Central memory CD4-positive, alpha-beta T cell (primary cell): ENCODE results near the gene SHKBP1.
"Not testable (repeated sequence)": the region's sequence is repeated elsewhere in the genome, so short reads cannot be mapped to it uniquely, and the experiment has no call there.

ENCODE experiments used
- DNase-seq: peaks from one replicate; pipeline ENCODE4 v3.0.0; 2022

Gene SHKBP1

GRCh38 chr19:40556953-40557530, 19.6 kb upstream of the SHKBP1 start:
- DNase-seq = no peak

DNA sequence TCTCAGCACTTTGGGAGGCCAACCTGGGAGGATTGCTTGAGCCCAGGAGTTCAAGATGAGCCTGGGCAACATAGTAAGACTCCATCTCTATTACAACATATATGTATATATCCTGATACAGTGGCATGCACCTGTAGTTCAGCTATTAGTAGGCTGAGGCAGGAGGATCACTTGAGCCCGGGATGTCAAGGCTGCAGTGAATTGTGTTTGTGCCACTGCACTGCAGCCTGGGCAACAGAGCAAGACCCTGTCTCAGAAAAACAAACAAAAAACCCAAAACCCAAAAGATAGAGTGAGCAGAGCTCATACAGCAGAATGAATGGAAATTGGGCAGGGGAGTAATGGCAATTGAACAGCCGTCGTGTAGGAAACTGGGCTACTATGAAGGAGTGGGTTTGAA, 17.3 kb upstream of the SHKBP1 start:
- no peak for DNase-seq

GRCh38 chr19:40560092-40560507, 16.6 kb upstream of the SHKBP1 start:
- no peak for DNase-seq

- no peak for DNase-seq
Measured at GRCh38 chr19:40561947-40562346, 14.7 kb upstream of the SHKBP1 start.

GRCh38 chr19:40564535-40564934, 12.1 kb upstream of the SHKBP1 start:
- DNase-seq = not testable (repeated sequence)

DNA sequence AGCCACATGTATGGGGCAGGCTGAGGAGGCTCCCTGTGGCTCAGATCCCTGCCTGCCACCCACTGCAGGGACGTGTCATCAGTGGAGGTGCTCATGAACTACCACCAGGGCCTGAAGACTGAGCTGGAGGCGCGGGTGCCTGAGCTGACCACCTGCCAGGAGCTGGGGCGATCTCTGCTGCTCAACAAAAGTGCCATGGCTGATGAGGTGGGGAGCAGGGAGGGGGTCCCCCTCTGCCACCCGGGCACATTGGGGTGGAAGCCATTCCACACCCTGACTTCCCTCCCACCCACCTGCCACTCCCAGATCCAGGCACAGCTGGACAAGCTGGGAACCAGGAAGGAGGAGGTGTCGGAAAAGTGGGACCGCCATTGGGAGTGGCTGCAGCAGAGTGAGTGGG, 11.3 kb upstream of the SHKBP1 start:
- no peak for DNase-seq

DNA sequence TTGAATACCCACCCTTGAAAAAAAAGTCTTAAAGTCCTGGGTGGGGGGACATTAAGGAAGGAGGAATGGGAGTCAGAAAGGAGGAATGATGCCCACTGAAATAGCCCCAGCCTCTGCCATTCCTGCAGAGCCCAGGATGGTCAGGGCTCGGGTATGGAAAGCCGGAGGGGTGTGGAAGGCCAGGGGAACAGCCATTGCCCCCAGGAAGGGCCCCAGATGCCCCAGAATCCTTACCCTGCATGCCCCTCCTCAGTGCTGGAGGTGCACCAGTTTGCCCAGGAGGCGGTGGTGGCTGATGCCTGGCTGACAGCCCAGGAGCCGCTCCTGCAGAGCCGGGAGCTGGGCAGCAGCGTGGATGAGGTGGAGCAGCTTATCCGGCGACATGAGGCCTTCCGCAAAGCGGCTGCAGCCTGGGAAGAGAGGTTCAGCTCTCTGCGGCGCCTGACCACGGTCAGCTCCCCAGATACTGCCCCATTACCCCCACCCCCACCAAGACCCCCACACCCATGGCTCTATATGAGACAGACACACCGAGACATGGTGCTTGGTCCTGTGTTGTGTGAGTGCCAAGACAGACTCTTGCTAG, 10.7 kb upstream of the SHKBP1 start:
- DNase-seq = no peak

- no peak for DNase-seq
Measured at GRCh38 chr19:40567040-40567749, 9.5 kb upstream of the SHKBP1 start.

DNA sequence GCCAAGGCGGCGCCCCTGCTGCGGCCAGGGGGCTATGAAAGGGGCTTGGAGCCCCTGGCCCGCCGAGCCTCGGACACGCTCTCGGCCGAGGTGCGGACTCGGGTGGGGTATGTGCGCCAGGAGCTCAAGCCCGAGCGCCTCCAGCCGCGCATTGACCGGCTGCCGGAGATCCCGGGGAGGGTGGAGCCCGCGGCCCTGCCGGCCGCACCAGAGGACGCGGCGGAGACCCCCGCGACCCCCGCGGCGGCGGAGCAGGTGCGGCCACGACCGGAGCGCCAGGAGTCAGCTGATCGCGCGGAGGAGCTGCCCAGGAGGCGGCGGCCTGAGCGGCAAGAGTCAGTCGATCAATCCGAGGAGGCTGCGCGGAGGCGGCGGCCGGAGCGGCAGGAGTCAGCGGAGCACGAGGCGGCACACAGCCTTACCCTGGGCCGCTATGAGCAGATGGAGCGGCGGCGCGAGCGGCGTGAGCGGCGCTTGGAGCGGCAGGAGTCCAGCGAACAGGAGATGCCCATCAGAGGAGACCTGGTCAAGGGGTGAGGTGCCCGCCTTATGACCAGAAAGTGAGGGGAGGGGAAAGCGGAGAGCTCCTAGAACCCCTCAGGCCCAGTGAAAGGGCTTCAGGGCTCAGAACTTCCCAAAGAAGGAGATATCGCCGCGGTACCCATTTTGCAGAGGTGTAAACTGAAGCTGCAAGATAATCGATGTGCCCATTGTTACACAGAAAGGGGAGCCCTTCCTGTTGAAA, 8.8 kb upstream of the SHKBP1 start:
- no peak for DNase-seq

- DNase-seq = peak; percentile 96
Measured at GRCh38 chr19:40570313-40571004, 6.2 kb upstream of the SHKBP1 start.

- DNase-seq = no peak
Measured at GRCh38 chr19:40571005-40571318, 5.7 kb upstream of the SHKBP1 start.

GRCh38 chr19:40571831-40572495, 4.7 kb upstream of the SHKBP1 start:
- no peak for DNase-seq

GRCh38 chr19:40575326-40575725, 1.3 kb upstream of the SHKBP1 start:
- no peak for DNase-seq

DNA sequence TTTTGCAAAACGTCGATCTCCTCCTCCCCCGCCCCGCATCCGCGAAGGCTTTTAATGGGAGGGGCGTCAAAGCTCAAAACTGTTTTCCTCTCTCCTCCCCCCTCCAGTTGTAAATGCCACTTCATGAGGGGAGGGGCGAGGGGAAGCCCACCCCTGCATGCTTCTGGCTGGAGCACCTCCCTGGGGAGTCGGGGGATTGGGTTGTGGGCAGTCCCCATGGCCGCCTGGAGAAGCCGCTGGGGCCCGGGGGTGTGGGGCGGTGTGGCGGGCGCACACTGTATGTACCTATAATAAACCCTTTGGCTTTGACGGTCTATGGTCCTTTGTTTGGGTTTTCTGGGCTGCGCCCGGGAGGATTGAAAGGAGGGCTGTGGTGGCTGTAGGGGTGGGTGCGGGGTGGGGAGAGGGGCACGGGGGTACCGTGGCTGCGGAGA, 505 bp upstream of the SHKBP1 start:
- peak; percentile 24 for DNase-seq

GRCh38 chr19:40578442-40578908, 1.8 kb downstream of the SHKBP1 start:
- DNase-seq = no peak

DNA sequence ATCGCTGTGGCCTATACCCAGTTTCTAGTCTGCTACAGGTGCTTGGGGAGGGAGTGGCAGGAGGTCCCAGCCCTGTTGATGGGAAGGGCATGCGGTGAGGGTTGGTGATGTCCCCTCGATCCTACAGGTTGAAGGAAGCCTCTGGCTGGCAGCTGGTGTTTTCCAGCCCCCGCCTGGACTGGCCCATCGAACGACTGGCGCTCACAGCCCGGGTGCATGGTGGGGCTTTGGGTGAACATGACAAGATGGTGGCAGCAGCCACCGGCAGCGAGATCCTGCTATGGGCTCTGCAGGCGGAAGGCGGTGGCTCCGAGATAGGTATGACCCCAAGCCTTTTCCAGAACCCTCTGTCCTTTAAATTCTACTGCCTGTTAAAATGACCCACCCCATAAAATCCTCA, 3.9 kb downstream of the SHKBP1 start:
- no peak for DNase-seq

DNA sequence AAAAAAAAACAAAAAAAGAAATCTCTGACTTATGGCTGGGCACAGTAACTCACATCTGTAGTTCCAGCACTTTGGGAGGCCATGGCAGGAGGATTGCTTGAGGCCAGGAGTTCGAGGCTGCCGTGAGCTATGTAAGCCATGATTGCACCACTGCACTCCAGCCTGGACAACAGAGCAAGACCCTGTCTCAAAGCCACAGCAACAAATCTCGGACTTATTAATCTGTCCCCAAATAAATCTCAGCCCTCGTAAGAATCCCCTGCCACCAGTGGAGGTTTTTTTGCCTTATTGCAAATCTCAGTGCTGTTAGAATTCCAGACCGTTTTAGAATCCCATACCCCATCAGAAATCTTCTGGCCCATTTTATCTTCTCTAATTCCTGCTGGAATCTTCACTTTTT, 4.9 kb downstream of the SHKBP1 start:
- no peak for DNase-seq

DNA sequence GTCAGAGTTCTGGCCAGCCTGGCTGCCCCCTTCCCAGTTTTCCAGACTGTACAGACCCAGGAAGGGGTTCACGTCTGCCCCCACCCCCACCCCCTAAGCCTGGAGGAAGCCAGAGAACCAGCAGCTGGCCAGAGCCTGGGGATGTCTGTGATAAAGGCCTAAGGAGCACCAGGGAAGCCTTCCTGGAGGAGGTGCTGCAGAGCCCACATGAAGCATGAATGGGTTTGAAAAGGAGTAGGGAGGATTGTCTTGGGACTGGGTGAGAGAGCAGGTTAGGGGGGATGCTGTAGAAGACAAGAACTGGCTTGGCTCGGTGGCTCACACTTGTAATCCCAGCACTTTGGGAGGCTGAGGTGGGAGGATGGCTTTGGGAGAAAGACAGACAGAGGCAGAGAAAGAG, 5.8 kb downstream of the SHKBP1 start:
- DNase-seq = no peak

GRCh38 chr19:40583283-40583682, 6.6 kb downstream of the SHKBP1 start:
- DNase-seq = no peak

DNA sequence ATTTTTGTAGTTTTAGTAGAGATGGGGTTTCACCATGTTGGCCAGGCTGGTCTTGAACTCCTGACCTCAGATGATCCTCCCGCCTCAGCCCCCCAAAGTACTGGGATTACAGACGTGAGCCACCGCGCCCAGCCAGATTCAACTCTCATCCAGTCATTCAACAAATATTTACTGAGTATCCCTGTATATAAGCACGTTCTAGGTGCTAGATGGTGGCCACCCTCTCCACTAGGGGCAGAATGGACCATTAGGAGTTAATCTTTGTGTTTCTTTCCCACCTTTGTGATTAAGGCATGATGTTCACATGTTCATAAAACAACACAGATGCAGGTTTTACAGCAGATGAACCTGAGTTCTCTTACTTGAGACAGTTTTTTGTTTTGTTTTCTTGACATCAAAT, 7.3 kb downstream of the SHKBP1 start:
- no peak for DNase-seq

DNA sequence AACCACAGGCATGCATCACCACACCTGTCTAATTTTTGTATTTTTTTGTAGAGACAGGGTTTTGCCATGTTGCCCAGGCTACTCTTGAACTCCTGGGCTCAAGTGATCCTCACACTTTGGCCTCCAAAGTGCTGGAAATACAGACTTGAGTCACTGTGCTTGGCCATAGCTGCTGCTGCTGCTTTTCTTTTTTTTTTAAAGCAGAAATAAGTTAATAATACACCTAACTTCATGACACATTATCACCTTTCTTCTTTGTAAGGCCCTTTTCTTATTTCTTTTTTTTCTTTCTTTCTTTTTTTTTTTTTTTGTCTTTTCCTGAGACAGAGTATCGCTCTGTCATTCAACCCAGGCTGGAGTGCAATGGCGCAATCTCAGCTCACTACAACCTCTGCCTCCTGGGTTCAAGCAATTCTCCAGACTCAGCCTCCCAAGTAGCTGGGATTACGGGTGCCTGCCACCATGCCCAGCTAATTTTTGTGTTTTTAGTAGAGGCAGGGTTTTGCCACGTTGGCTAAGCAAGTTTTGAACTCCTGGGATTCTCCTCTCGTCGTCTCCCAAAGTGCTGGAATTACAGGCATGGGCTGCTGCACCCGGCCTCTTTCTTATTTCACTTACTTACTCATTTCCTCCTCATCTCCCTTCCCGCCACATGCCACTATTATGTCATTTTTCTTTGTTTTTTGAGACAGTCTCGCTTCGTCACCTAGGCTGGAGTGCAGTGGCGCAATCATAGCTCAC, 8.7 kb downstream of the SHKBP1 start:
- DNase-seq = no peak

DNA sequence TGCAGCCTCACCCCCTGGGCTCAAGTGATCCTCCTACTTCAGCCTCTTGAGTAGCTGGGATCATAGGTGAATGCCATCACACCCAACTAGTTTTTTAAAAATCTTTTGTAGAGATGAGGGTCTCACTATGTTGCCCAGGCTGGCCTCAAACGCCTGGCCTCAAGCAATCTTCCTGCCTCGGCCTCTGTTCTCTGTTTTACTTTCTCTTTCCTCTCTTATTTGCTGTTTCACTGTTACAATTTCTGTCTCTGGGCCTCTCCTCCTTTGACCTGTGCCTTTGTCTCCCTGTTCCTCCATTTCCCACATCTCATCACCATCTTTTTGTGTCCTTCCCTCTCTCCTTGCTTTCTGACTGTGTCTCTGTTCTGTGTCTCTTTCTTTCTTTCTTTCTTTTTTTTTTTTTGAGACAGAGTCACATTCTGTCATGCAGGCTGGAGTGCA, 9.3 kb downstream of the SHKBP1 start:
- DNase-seq = no peak
